Calu3 (cell line): ENCODE measurements around the gene COL18A1. TPM values are rescaled to one million over a fixed set of nuclear protein-coding genes. Genes with fewer than 3 reads are reported as not detected.

ENCODE experiments used
- BruUV-seq: library from RNA; stranded (reverse); fragments of 400-500 nt; replicated peaks from 2 replicates; lab custom pipeline; 2021; lab: Mats Ljungman, UMichigan
- CTCF ChIA-PET: fragments of 300-600 bp; sonication (Branson Sonifier 250); formaldehyde crosslinking; loops from one replicate; lab custom pipeline; 2022; ENCODE audit warnings: antibody characterized with exemption; lab: Charles Lee
- DNase-seq: peaks from one replicate; pipeline ENCODE4 v3.0.0; 2022
- H3K27ac Mint-ChIP-seq: one replicate; pipeline ENCODE4 v1.8.0; 2022; ENCODE audit warnings: mixed read lengths; ENCODE audit not compliant: unreplicated experiment
- H3K27me3 Mint-ChIP-seq: one replicate; pipeline ENCODE4 v1.8.0; 2022; ENCODE audit warnings: mixed read lengths; ENCODE audit not compliant: unreplicated experiment
- H3K36me3 Mint-ChIP-seq: one replicate; pipeline ENCODE4 v1.8.0; 2022; ENCODE audit warnings: mild to moderate bottlenecking, moderate library complexity, mixed read lengths; ENCODE audit not compliant: insufficient read depth, unreplicated experiment
- H3K4me1 Mint-ChIP-seq: one replicate; pipeline ENCODE4 v1.8.0; 2022; ENCODE audit warnings: mild to moderate bottlenecking, low read depth, mixed read lengths; ENCODE audit not compliant: unreplicated experiment
- H3K4me3 Mint-ChIP-seq: one replicate; pipeline ENCODE4 v1.8.0; 2022; ENCODE audit warnings: mild to moderate bottlenecking, low read depth, moderate library complexity, mixed read lengths; ENCODE audit not compliant: unreplicated experiment
- H3K9me3 Mint-ChIP-seq: one replicate; pipeline ENCODE4 v1.8.0; 2022; ENCODE audit warnings: low read depth, mixed read lengths; ENCODE audit not compliant: unreplicated experiment
- CTCF ChIP-seq: fragments of 200-600 bp; IDR thresholded peaks from one replicate; pipeline ENCODE4 v1.8.0; 2022; ENCODE audit warnings: antibody characterized with exemption; ENCODE audit not compliant: unreplicated experiment
- intact Hi-C: fragments of 100-400 bp; cut with micrococcal nuclease; formaldehyde crosslinking; loops from one replicate; pipeline ENCODE4 v1.10.0; 2022; ENCODE audit not compliant: unreplicated experiment
- total RNA-seq: library from RNA; stranded (reverse); gene quantifications from 2 replicates; pipeline ENCODE4 v1.2.3, GENCODE V29; 2022

Gene COL18A1
- total RNA-seq, 1 experiment from 2014 or later, result 82.9 TPM

- Mint-ChIP-seq H3K4me3 (peak overlapping the region; percentile 76), H3K27me3 (peaks cover 25% of the 10 kb centered on the region), H3K27ac (no peak overlapping the region), H3K4me1 (peaks cover 10% of the 10 kb centered on the region), H3K36me3 (peaks cover 5% of the 10 kb centered on the region), H3K9me3 (no peaks in the 10 kb centered on the region)
- DNase-seq, result peak; percentile 84
- BruUV-seq, result no TSS peak
- intact Hi-C loops, result loop anchor here (2.0 to 5.0 kb wide), 2 partner anchors 42 to 268 kb away; no protein-coding TSS in a partner anchor
- TF ChIP-seq CTCF, result peak; percentile 40
- CTCF ChIA-PET, result no interaction called here
Measured at GRCh38 chr21:45554477-45555175, 149.7 kb downstream of the COL18A1 start.

- CTCF ChIA-PET, result no interaction called here
- no peak for DNase-seq
- peaks cover 5% of the 10 kb centered on the region for H3K36me3 Mint-ChIP-seq
- no peak for TF ChIP-seq CTCF
- intact Hi-C loops, result loop anchor here (2.0 kb wide), 1 partner anchor 42 kb away; no protein-coding TSS in a partner anchor
- peak overlapping the region; percentile 76 for H3K4me3 Mint-ChIP-seq
- H3K27me3 Mint-ChIP-seq, result peaks cover 31% of the 10 kb centered on the region
- H3K27ac Mint-ChIP-seq, result no peak overlapping the region
- H3K4me1 Mint-ChIP-seq, result peaks cover 10% of the 10 kb centered on the region
- H3K9me3 Mint-ChIP-seq, result no peaks in the 10 kb centered on the region
- no TSS peak for BruUV-seq
Measured at GRCh38 chr21:45555251-45555556, 150.2 kb downstream of the COL18A1 start.

- intact Hi-C loops, result loop anchor here (2.0 kb wide), 1 partner anchor 41 kb away; no protein-coding TSS in a partner anchor
- DNase-seq, result no peak
- peaks cover 36% of the 10 kb centered on the region for H3K27me3 Mint-ChIP-seq
- H3K36me3 Mint-ChIP-seq, result peaks cover 5% of the 10 kb centered on the region
- no peak for TF ChIP-seq CTCF
- no peak overlapping the region for H3K4me3 Mint-ChIP-seq
- no TSS peak for BruUV-seq
- no peaks in the 10 kb centered on the region for H3K9me3 Mint-ChIP-seq
- peaks cover 10% of the 10 kb centered on the region for H3K4me1 Mint-ChIP-seq
- H3K27ac Mint-ChIP-seq, result no peak overlapping the region
- CTCF ChIA-PET, result no interaction called here
Measured at GRCh38 chr21:45555557-45556301, 150.8 kb downstream of the COL18A1 start.

GRCh38 chr21:45556302-45556644, 151.3 kb downstream of the COL18A1 start:
- no peak for DNase-seq
- H3K9me3 Mint-ChIP-seq, result no peaks in the 10 kb centered on the region
- H3K27ac Mint-ChIP-seq, result no peak overlapping the region
- no peak for TF ChIP-seq CTCF
- no peak overlapping the region for H3K4me3 Mint-ChIP-seq
- peaks cover 40% of the 10 kb centered on the region for H3K27me3 Mint-ChIP-seq
- BruUV-seq, result no TSS peak
- H3K4me1 Mint-ChIP-seq, result peaks cover 5% of the 10 kb centered on the region
- CTCF ChIA-PET, result no interaction called here
- intact Hi-C loops, result no loop called here
- peaks cover 5% of the 10 kb centered on the region for H3K36me3 Mint-ChIP-seq
